ENCODE measurements around the gene RALBP1. TPM values are rescaled to one million over a fixed set of nuclear protein-coding genes. Genes with fewer than 3 reads are reported as not detected.
"Not testable (repeated sequence)": the region's sequence is repeated elsewhere in the genome, so short reads cannot be mapped to it uniquely, and the experiment has no call there.

RALBP1 gene
- total RNA-seq, 3 donors from 2014 or later = 67.2 to 91.2 (median 82.2) TPM

DNA sequence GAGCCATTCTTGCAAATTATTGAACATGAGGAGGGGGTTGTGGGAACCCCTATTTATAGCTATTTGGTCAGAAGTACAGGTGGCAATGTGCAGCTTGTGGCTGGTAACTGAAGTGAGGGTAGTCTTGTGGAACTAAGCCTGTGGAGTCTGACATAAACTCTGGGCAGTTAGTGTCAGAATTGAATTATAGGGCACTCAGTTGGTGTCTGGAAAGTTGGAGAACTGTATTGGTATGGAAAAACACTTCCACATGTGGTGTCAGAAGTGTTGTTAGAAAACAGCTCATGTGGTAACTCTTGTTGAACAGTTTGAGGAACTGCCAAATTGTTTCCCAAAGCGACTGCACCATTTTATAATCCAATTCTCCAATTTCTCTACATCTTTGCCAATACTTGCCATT, 7.5 kb downstream of the RALBP1 start:
- TF ChIP-seq, protein P1, sequence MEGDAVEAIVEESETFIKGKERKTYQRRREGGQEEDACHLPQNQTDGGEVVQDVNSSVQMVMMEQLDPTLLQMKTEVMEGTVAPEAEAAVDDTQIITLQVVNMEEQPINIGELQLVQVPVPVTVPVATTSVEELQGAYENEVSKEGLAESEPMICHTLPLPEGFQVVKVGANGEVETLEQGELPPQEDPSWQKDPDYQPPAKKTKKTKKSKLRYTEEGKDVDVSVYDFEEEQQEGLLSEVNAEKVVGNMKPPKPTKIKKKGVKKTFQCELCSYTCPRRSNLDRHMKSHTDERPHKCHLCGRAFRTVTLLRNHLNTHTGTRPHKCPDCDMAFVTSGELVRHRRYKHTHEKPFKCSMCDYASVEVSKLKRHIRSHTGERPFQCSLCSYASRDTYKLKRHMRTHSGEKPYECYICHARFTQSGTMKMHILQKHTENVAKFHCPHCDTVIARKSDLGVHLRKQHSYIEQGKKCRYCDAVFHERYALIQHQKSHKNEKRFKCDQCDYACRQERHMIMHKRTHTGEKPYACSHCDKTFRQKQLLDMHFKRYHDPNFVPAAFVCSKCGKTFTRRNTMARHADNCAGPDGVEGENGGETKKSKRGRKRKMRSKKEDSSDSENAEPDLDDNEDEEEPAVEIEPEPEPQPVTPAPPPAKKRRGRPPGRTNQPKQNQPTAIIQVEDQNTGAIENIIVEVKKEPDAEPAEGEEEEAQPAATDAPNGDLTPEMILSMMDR (IDR thresholded peaks at IDR 0.05) = no peak
- TF ChIP-seq POLR2AphosphoS5 (IDR thresholded peaks at IDR 0.05) (no peak), POLR2A (IDR thresholded peaks at IDR 0.05) (no peak)
- H3K27me3 ChIP-seq = no peaks in the 10 kb centered on the region
- no peak for DNase-seq (ENCODE audit: low spot score in 2 of 2)

DNA sequence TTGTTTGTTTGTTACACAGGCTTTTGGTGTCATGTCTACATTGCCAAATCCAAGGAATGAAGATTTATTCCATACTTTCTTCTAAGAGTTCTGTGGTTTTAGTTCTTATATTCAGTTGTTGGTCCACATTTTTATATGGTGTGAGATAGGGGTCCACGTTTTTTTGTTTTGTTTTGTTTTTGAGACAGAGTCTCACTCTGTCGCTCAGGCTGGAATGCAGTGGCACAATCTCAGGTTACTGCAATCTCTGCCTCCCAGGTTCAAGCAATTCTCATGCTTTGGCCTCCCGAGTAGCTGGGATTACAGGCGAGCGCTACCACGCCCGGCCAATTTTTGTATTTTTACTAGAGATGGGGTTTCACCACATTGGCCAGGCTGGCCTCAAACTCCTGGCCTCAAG, 8.2 kb downstream of the RALBP1 start:
- H3K4me3 ChIP-seq = no peak overlapping the region
- H3K27me3 ChIP-seq = no peaks in the 10 kb centered on the region
- no peak for TF ChIP-seq POLR2A (IDR thresholded peaks at IDR 0.05)
- TF ChIP-seq POLR2AphosphoS5 (IDR thresholded peaks at IDR 0.05) = no peak
- TF ChIP-seq, protein P1 (IDR thresholded peaks at IDR 0.05) = no peak
- no peaks in the 10 kb centered on the region for H3K36me3 ChIP-seq
- H3K9me3 ChIP-seq = peaks cover under 1 to 9% of the 10 kb centered on the region in 2 donors
- no peak for DNase-seq (ENCODE audit: low spot score in 2 of 2)
- no peak overlapping the region for H3K27ac ChIP-seq
- no peaks in the 10 kb centered on the region for H3K4me1 ChIP-seq
- intact Hi-C loops (cut with DNase I; ENCODE audit: low total_unique reads) = no loop called here

More for the DNA sequence above, 7.5 kb downstream of the RALBP1 start:
- Histone ChIP-seq H3K36me3 (no peaks in the 10 kb centered on the region), H3K27ac (no peak overlapping the region), H3K9me3 (peaks cover 4 to 5% of the 10 kb centered on the region in 2 donors), H3K4me1 (no peaks in the 10 kb centered on the region), H3K4me3 (no peak overlapping the region)
- intact Hi-C loops (cut with DNase I; ENCODE audit: low total_unique reads) = no loop called here

DNA sequence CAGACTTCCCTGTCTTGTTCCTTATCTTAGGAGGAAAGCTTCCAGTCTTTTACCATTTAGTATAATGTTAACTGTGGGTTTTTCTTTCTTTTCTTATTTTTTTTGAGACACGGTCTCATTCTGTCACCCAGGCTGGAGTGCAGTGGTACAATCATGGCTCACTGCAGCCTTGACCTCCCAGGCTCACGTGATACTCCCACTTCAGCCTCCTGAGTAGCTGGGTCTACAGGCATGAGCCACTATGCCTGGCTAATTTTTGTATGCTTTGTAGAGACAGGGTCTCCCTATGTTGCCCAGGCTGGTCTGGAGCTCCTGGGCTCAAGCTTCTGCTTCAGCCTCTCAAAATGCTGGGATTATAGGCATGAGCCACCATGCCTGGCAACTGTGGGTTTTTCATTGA, 9.5 kb downstream of the RALBP1 start:
- not testable (repeated sequence) for H3K4me3 ChIP-seq, H3K27me3 ChIP-seq, H3K36me3 ChIP-seq

DNA sequence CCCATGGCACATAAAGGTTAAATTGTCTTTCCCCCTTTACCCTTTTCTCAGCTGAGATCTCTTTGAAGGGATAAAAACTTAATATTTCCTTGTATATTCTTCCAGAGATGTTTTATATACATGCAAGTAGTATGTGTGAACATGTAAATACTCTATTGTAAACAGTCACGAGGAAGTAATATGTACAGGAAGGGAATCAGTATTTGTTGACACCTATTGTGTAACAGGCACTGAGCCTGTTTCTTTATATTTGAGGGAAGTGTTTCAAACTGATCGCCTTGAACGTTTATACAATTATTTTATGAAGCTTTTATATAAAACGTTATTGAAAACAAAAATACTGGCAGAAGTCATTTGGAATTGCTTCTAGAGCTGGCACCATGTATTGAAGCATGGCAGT, 13.2 kb downstream of the RALBP1 start:
- Histone ChIP-seq H3K36me3 (no peaks in the 10 kb centered on the region), H3K4me1 (no peaks in the 10 kb centered on the region), H3K27me3 (no peaks in the 10 kb centered on the region), H3K4me3 (no peak overlapping the region), H3K9me3 (peaks cover 0 to 9% of the 10 kb centered on the region in 2 donors), H3K27ac (no peak overlapping the region)
- TF ChIP-seq POLR2AphosphoS5 (IDR thresholded peaks at IDR 0.05) = no peak
- TF ChIP-seq, protein P1 (IDR thresholded peaks at IDR 0.05) = no peak
- TF ChIP-seq POLR2A (IDR thresholded peaks at IDR 0.05) = no peak
- intact Hi-C loops (cut with DNase I; ENCODE audit: low total_unique reads) = no loop called here
- DNase-seq (ENCODE audit: low spot score in 2 of 2) = no peak

More for the DNA sequence above, 9.5 kb downstream of the RALBP1 start:
- H3K9me3 ChIP-seq; intact Hi-C loops (cut with DNase I; ENCODE audit: low total_unique reads); H3K4me1 ChIP-seq; DNase-seq (ENCODE audit: low spot score in 2 of 2); H3K27ac ChIP-seq: not testable (repeated sequence)

DNA sequence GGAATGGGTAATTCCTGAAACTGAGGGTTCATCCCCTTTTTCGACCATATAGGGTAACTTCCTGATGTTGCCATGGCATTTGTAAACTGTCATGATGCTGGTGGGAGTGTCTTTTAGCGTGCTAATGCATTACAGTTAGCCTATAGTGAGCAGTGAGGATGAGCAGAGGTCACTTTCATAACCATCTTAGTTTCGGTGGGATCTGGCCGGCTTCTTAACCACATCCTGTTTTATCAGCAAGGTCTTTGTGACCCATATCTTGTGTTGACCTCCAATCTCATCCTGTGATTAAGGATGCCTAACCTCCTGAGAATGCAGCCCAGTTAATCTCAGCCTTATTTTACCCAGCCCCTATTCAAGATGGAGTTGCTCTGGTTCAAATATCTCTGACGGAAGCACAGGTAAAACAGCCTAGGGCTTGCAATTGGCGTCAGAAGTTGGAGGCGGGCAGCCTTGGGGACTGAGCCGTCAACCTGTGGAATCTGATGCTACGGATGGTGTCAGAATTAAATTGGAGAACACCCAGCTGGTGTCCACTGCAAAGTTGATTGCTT, 19.5 kb downstream of the RALBP1 start:
- Histone ChIP-seq H3K4me3 (no peak overlapping the region), H3K36me3 (no peaks in the 10 kb centered on the region), H3K4me1 (no peaks in the 10 kb centered on the region), H3K27ac (no peak overlapping the region), H3K9me3 (no peaks in the 10 kb centered on the region), H3K27me3 (no peaks in the 10 kb centered on the region)
- no peak for DNase-seq (ENCODE audit: low spot score in 2 of 2)
- TF ChIP-seq POLR2A (IDR thresholded peaks at IDR 0.05) = no peak
- TF ChIP-seq, protein P1 (IDR thresholded peaks at IDR 0.05) = no peak
- TF ChIP-seq POLR2AphosphoS5 (IDR thresholded peaks at IDR 0.05) = no peak
- intact Hi-C loops (cut with DNase I; ENCODE audit: low total_unique reads) = no loop called here

DNA sequence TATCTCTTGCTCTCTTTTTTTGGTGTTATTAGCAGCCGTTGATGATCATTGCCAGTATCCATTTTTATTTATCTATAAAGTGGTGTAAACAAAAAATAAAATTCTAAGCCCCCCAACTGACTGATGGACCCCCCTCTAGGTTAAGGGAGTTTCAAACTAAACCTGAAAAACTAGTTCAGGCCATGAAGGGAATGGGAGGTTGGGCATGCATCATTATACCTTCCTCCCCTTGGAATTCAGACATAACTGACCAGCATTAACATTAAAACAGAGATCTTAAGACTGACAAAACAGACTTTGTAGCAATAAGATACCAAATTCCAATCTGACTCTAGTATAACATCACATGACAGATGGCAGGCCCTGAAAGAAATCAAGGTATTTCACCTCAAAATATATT, 20.2 kb downstream of the RALBP1 start:
- intact Hi-C loops (cut with DNase I; ENCODE audit: low total_unique reads) = no loop called here
- no peaks in the 10 kb centered on the region for H3K27me3 ChIP-seq
- H3K4me1 ChIP-seq = no peaks in the 10 kb centered on the region
- no peaks in the 10 kb centered on the region for H3K9me3 ChIP-seq
- DNase-seq (ENCODE audit: low spot score in 2 of 2) = no peak
- no peak overlapping the region for H3K4me3 ChIP-seq
- TF ChIP-seq POLR2A (IDR thresholded peaks at IDR 0.05) (no peak), POLR2AphosphoS5 (IDR thresholded peaks at IDR 0.05) (no peak)
- TF ChIP-seq, protein P1 (IDR thresholded peaks at IDR 0.05) = no peak
- no peaks in the 10 kb centered on the region for H3K36me3 ChIP-seq
- no peak overlapping the region for H3K27ac ChIP-seq
